Upper lobe of left lung (tissue), 4 donors: ENCODE measurements around the gene FAF1.

Source experiments
- POLR2A ChIP-seq, 4 donors: fragments of 450-650 bp; IDR thresholded peaks; one replicate each; pipeline ENCODE4 v1.5.1; 2016 to 2017; ENCODE audit warnings: antibody characterized with exemption in 4 of 4, mild to moderate bottlenecking in 2 of 4
- POLR2AphosphoS5 ChIP-seq, 2 donors: sonication (generic); formaldehyde crosslinking; IDR thresholded peaks; one replicate each; pipeline ENCODE4 v1.5.1; 2017; ENCODE audit warnings: antibody characterized with exemption in 2 of 2
- TF ChIP-seq, protein P1 (sequence below), 6 experiments: fragments of 450-650 bp in 4 of 6; fragments of 200-600 bp in 2 of 6; sonication (generic) in 2 of 6; IDR thresholded peaks; one replicate each; pipeline ENCODE4 v1.5.1; 2016 to 2019; ENCODE audit warnings: antibody characterized with exemption in 6 of 6

GRCh38 chr1:50415235-50416149, 544.6 kb downstream of the FAF1 start:
- TF ChIP-seq, protein P1, sequence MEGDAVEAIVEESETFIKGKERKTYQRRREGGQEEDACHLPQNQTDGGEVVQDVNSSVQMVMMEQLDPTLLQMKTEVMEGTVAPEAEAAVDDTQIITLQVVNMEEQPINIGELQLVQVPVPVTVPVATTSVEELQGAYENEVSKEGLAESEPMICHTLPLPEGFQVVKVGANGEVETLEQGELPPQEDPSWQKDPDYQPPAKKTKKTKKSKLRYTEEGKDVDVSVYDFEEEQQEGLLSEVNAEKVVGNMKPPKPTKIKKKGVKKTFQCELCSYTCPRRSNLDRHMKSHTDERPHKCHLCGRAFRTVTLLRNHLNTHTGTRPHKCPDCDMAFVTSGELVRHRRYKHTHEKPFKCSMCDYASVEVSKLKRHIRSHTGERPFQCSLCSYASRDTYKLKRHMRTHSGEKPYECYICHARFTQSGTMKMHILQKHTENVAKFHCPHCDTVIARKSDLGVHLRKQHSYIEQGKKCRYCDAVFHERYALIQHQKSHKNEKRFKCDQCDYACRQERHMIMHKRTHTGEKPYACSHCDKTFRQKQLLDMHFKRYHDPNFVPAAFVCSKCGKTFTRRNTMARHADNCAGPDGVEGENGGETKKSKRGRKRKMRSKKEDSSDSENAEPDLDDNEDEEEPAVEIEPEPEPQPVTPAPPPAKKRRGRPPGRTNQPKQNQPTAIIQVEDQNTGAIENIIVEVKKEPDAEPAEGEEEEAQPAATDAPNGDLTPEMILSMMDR (IDR thresholded peaks at IDR 0.05): no peak
- no peak for TF ChIP-seq POLR2AphosphoS5 (IDR thresholded peaks at IDR 0.05)
- no peak for TF ChIP-seq POLR2A (IDR thresholded peaks at IDR 0.05)
